ENCODE measurements around the gene HOXB13. TPM values are rescaled to one million over a fixed set of nuclear protein-coding genes. Genes with fewer than 3 reads are reported as not detected.

HOXB13 gene
- total RNA-seq, 1 donor from 2014 or later, result 0.12 TPM

- DNase-seq (ENCODE audit: low spot score), result no peak
These were observed 20.4 kb upstream of the HOXB13 start for GRCh38 chr17:48748718-48749566.

GRCh38 chr17:48747445-48748363 is 19.2 kb upstream of the HOXB13 start:
- no peak for DNase-seq (ENCODE audit: low spot score)

- DNase-seq (ENCODE audit: low spot score), result no peak
These were observed 18.4 kb upstream of the HOXB13 start for GRCh38 chr17:48746916-48747444.

- no peak for DNase-seq (ENCODE audit: low spot score)
These were observed 17.1 kb upstream of the HOXB13 start for GRCh38 chr17:48745381-48746275.

- DNase-seq (ENCODE audit: low spot score), result no peak
These were observed 12.0 kb upstream of the HOXB13 start for GRCh38 chr17:48740537-48740936.

- no peak for DNase-seq (ENCODE audit: low spot score)
These were observed 10.4 kb upstream of the HOXB13 start for GRCh38 chr17:48738803-48739526.

- no peak for DNase-seq (ENCODE audit: low spot score)
These were observed 9.9 kb upstream of the HOXB13 start for GRCh38 chr17:48738424-48738802.

GRCh38 chr17:48737330-48738043 is 8.9 kb upstream of the HOXB13 start:
- DNase-seq (ENCODE audit: low spot score), result no peak

- DNase-seq (ENCODE audit: low spot score), result no peak
These were observed 6.5 kb upstream of the HOXB13 start for GRCh38 chr17:48735062-48735351.

GRCh38 chr17:48734333-48735061 is 5.9 kb upstream of the HOXB13 start:
- DNase-seq (ENCODE audit: low spot score), result no peak

GRCh38 chr17:48733632-48734328 is 5.2 kb upstream of the HOXB13 start:
- DNase-seq (ENCODE audit: low spot score), result no peak

- no peak for DNase-seq (ENCODE audit: low spot score)
These were observed 4.4 kb upstream of the HOXB13 start for GRCh38 chr17:48732688-48733629.

GRCh38 chr17:48731355-48731754 is 2.8 kb upstream of the HOXB13 start:
- no peak for DNase-seq (ENCODE audit: low spot score)

- DNase-seq (ENCODE audit: low spot score), result no peak
These were observed 1.6 kb upstream of the HOXB13 start for GRCh38 chr17:48730240-48730550.

GRCh38 chr17:48729335-48730239 is 1.0 kb upstream of the HOXB13 start:
- no peak for DNase-seq (ENCODE audit: low spot score)

GRCh38 chr17:48727415-48728175 is 955 bp downstream of the HOXB13 start:
- DNase-seq (ENCODE audit: low spot score), result no peak

Data from mucosa of gallbladder (tissue), 1 donor.